CD4-positive, alpha-beta T cell (primary cell): Measurements from ENCODE around the gene DDX1. TPM values are rescaled to one million over a fixed set of nuclear protein-coding genes. Genes with fewer than 3 reads are reported as not detected.
A peak's percentile ranks its signal among the peaks of the same experiment; 100 is the strongest.

Experiments used
- ATAC-seq: fragments of 200-7000 bp; cut with Tn5 transposase; one replicate; pipeline ENCODE4 v1.10.0; 2022; ENCODE audit warnings: mild to moderate bottlenecking; ENCODE audit not compliant: poor library complexity
- CTCF ChIA-PET: fragments of 350-600 bp; sonication (Branson Sonifier 250); formaldehyde crosslinking; loops from one replicate; lab custom pipeline; 2021; ENCODE audit warnings: antibody characterized with exemption, inconsistent platforms; lab: Charles Lee
- POLR2A ChIA-PET: fragments of 350-600 bp; sonication (Branson Sonifier 250); formaldehyde crosslinking; loops from one replicate; lab custom pipeline; 2021; ENCODE audit warnings: antibody characterized with exemption, inconsistent platforms; lab: Charles Lee
- DNase-seq, 14 experiments: peaks; one replicate each; pipeline ENCODE4 v3.0.0-alpha.2; 2013 to 2020; ENCODE audit warnings: mixed read lengths in 2 of 14
- H3K27ac ChIP-seq, 2 donors: one replicate each; pipeline versions ENCODE4 v1.5.1 to v1.7.0; 2013; ENCODE audit warnings: low read length in 2 of 2, low read depth in 1 of 2, mild to moderate bottlenecking in 1 of 2
- H3K27me3 ChIP-seq, 2 experiments: 1 replicate in 1 of 2; 2 replicates in 1 of 2; pipeline versions ENCODE4 v1.6.1 to v1.7.0; 2013; ENCODE audit warnings: low read length in 2 of 2, control low read depth in 1 of 2, mild to moderate bottlenecking in 1 of 2, moderate library complexity in 1 of 2; ENCODE audit not compliant: insufficient read depth in 2 of 2, control insufficient read depth in 1 of 2
- H3K36me3 ChIP-seq: one replicate; pipeline ENCODE4 v1.6.1; 2013; ENCODE audit warnings: low read length, control low read depth; ENCODE audit not compliant: insufficient read depth
- H3K4me1 ChIP-seq: one replicate; pipeline ENCODE4 v1.6.1; 2013; ENCODE audit warnings: low read length, control low read depth; ENCODE audit not compliant: insufficient read depth
- H3K4me3 ChIP-seq: one replicate; pipeline ENCODE4 v1.5.1; 2013; ENCODE audit warnings: mild to moderate bottlenecking, low read length, moderate library complexity
- H3K9me3 ChIP-seq, 2 experiments: 1 replicate in 1 of 2; 2 replicates in 1 of 2; pipeline versions ENCODE4 v1.6.1 to v1.7.0; 2013; ENCODE audit warnings: low read length in 2 of 2, mild to moderate bottlenecking in 2 of 2, control low read depth in 1 of 2, moderate library complexity in 1 of 2; ENCODE audit not compliant: control insufficient read depth in 1 of 2, insufficient read depth in 1 of 2
- H3K27ac Mint-ChIP-seq: one replicate; pipeline ENCODE4 v1.8.0; 2020; ENCODE audit warnings: mixed read lengths
- H3K27me3 Mint-ChIP-seq: one replicate; pipeline ENCODE4 v1.8.0; 2021; ENCODE audit warnings: mixed read lengths
- H3K36me3 Mint-ChIP-seq: one replicate; pipeline ENCODE4 v1.8.0; 2021; ENCODE audit warnings: low read depth, mixed read lengths
- H3K4me1 Mint-ChIP-seq: one replicate; pipeline ENCODE4 v1.8.0; 2021; ENCODE audit warnings: low read depth, mixed read lengths
- H3K4me3 Mint-ChIP-seq: one replicate; pipeline ENCODE4 v1.8.0; 2020; ENCODE audit warnings: mild to moderate bottlenecking, mixed read lengths
- H3K9me3 Mint-ChIP-seq: one replicate; pipeline ENCODE4 v1.8.0; 2020; ENCODE audit warnings: mixed read lengths
- CTCF ChIP-seq: fragments of 200-600 bp; IDR thresholded peaks from one replicate; pipeline ENCODE4 v1.8.0; 2022; ENCODE audit warnings: antibody characterized with exemption, mild to moderate bottlenecking
- intact Hi-C, 2 experiments: fragments of 100-400 bp; cut with DNase I in 1 of 2; cut with micrococcal nuclease in 1 of 2; formaldehyde crosslinking; loops; one replicate each; pipeline versions ENCODE4 v1.15.1 to v1.9.0; 2023 to 2025; cut with DNase I, micrococcal nuclease
- total RNA-seq, 174 experiments: library from RNA in 2 of 174; stranded (reverse) in 2 of 174; gene quantifications; one replicate each; pipeline ENCODE4 v1.2.3 and lab custom pipeline; 2021 to 2026

DDX1 gene
- total RNA-seq, 2 experiments from 2014 or later: 48.8 to 50.1 TPM

- CTCF ChIA-PET: no interaction called here
These were observed 22.2 kb downstream of the DDX1 start for GRCh38 chr2:15613736-15614429.

GRCh38 chr2:15614545-15615300, 23.1 kb downstream of the DDX1 start:
- Histone ChIP-seq H3K36me3 (peaks cover 52% of the 10 kb centered on the region), H3K9me3 (no peaks in the 10 kb centered on the region), H3K27ac (no peak overlapping the region), H3K27me3 (no peaks in the 10 kb centered on the region), H3K4me3 (no peak overlapping the region), H3K4me1 (no peaks in the 10 kb centered on the region)
- H3K27ac Mint-ChIP-seq: peak overlapping the region; percentile 10
- ChIA-PET POLR2A (no interaction called here), CTCF (no interaction called here)
- no peaks in the 10 kb centered on the region for H3K4me1 Mint-ChIP-seq
- intact Hi-C loops: no loop called here
- DNase-seq: no peak
- H3K4me3 Mint-ChIP-seq: no peak overlapping the region
- no peak for ATAC-seq
- peaks cover 57% of the 10 kb centered on the region for H3K36me3 Mint-ChIP-seq
- H3K27me3 Mint-ChIP-seq: no peaks in the 10 kb centered on the region
- H3K9me3 Mint-ChIP-seq: no peaks in the 10 kb centered on the region
- no peak for TF ChIP-seq CTCF

More at GRCh38 chr2:15613736-15614429, 22.2 kb downstream of the DDX1 start:
- Mint-ChIP-seq H3K9me3 (no peaks in the 10 kb centered on the region), H3K36me3 (peaks cover 58% of the 10 kb centered on the region), H3K4me3 (no peak overlapping the region), H3K27me3 (no peaks in the 10 kb centered on the region), H3K4me1 (no peaks in the 10 kb centered on the region), H3K27ac (no peak overlapping the region)
- POLR2A ChIA-PET: no interaction called here
- no peak overlapping the region for H3K4me3 ChIP-seq
- DNase-seq (no peak), ATAC-seq (no peak)
- H3K36me3 ChIP-seq: peaks cover 51% of the 10 kb centered on the region
- no peak overlapping the region for H3K27ac ChIP-seq
- intact Hi-C loops: no loop called here
- TF ChIP-seq CTCF: no peak
- H3K4me1 ChIP-seq: no peaks in the 10 kb centered on the region
- H3K27me3 ChIP-seq: no peaks in the 10 kb centered on the region
- no peaks in the 10 kb centered on the region for H3K9me3 ChIP-seq

GRCh38 chr2:15615301-15615920, 23.7 kb downstream of the DDX1 start:
- no peak overlapping the region for H3K4me3 ChIP-seq
- Mint-ChIP-seq H3K4me3 (no peak overlapping the region), H3K4me1 (no peaks in the 10 kb centered on the region), H3K36me3 (peaks cover 56% of the 10 kb centered on the region), H3K9me3 (no peaks in the 10 kb centered on the region), H3K27ac (peak overlapping the region; percentile 10), H3K27me3 (no peaks in the 10 kb centered on the region)
- POLR2A ChIA-PET: no interaction called here
- no peak overlapping the region for H3K27ac ChIP-seq
- H3K36me3 ChIP-seq: peaks cover 52% of the 10 kb centered on the region
- no peaks in the 10 kb centered on the region for H3K4me1 ChIP-seq
- DNase-seq (no peak), ATAC-seq (peak; percentile 39)
- H3K9me3 ChIP-seq: no peaks in the 10 kb centered on the region
- CTCF ChIA-PET: no interaction called here
- no peak for TF ChIP-seq CTCF
- intact Hi-C loops: no loop called here
- no peaks in the 10 kb centered on the region for H3K27me3 ChIP-seq
